T-helper 2 cell (primary cell): Measurements from ENCODE around the gene FTCDNL1.
A peak's percentile ranks its signal among the peaks of the same experiment; 100 is the strongest.

Source experiments
- DNase-seq, 5 experiments: peaks; one replicate each; pipeline versions ENCODE4 v3.0.0 to v3.0.0-alpha.2; 2012 to 2022

The FTCDNL1 gene

GRCh38 chr2:199778655-199779054 is 72.3 kb downstream of the FTCDNL1 start:
- no peak for DNase-seq

GRCh38 chr2:199777916-199778315 is 73.1 kb downstream of the FTCDNL1 start:
- DNase-seq, result no peak

- DNase-seq, result no peak
Observed at GRCh38 chr2:199777315-199777714, 73.7 kb downstream of the FTCDNL1 start.

- no peak for DNase-seq
Observed at GRCh38 chr2:199775267-199775666, 75.7 kb downstream of the FTCDNL1 start.

- peak in 1 of 5 experiments; percentile 76 for DNase-seq
Observed at GRCh38 chr2:199772035-199772976, 78.7 kb downstream of the FTCDNL1 start.

- DNase-seq, result no peak
Observed at GRCh38 chr2:199770716-199771115, 80.3 kb downstream of the FTCDNL1 start.

GRCh38 chr2:199765646-199766045 is 85.3 kb downstream of the FTCDNL1 start:
- DNase-seq, result no peak

- no peak for DNase-seq
Observed at GRCh38 chr2:199764273-199764800, 86.7 kb downstream of the FTCDNL1 start.

- DNase-seq, result no peak
Observed at GRCh38 chr2:199762963-199763362, 88.0 kb downstream of the FTCDNL1 start.

GRCh38 chr2:199760574-199760973 is 90.4 kb downstream of the FTCDNL1 start:
- DNase-seq, result no peak

- DNase-seq, result no peak
Observed at GRCh38 chr2:199757233-199757870, 93.6 kb downstream of the FTCDNL1 start.

GRCh38 chr2:199756743-199757142 is 94.2 kb downstream of the FTCDNL1 start:
- no peak for DNase-seq

GRCh38 chr2:199756211-199756610 is 94.8 kb downstream of the FTCDNL1 start:
- no peak for DNase-seq

GRCh38 chr2:199754766-199755165 is 96.2 kb downstream of the FTCDNL1 start:
- DNase-seq, result no peak

GRCh38 chr2:199751492-199752120 is 99.4 kb downstream of the FTCDNL1 start:
- no peak for DNase-seq

- no peak for DNase-seq
Observed at GRCh38 chr2:199749571-199749970, 101.4 kb downstream of the FTCDNL1 start.

GRCh38 chr2:199744724-199745123 is 106.3 kb downstream of the FTCDNL1 start:
- no peak for DNase-seq

- no peak for DNase-seq
Observed at GRCh38 chr2:199744260-199744659, 106.7 kb downstream of the FTCDNL1 start.

- no peak for DNase-seq
Observed at GRCh38 chr2:199743415-199744120, 107.4 kb downstream of the FTCDNL1 start.

- no peak for DNase-seq
Observed at GRCh38 chr2:199742884-199743283, 108.1 kb downstream of the FTCDNL1 start.

- DNase-seq, result no peak
Observed at GRCh38 chr2:199740111-199740428, 110.9 kb downstream of the FTCDNL1 start.

- peak in 4 of 5 experiments; percentile 36 to 56 (median 45) for DNase-seq
Observed at GRCh38 chr2:199739413-199740110, 111.4 kb downstream of the FTCDNL1 start.
